Measurements from ENCODE around the gene KIAA1671. TPM values are rescaled to one million over a fixed set of nuclear protein-coding genes. Genes with fewer than 3 reads are reported as not detected.

The KIAA1671 gene
- total RNA-seq, 6 donors from 2014 or later, result 30.9 to 57.7 (median 42.1) TPM

DNA sequence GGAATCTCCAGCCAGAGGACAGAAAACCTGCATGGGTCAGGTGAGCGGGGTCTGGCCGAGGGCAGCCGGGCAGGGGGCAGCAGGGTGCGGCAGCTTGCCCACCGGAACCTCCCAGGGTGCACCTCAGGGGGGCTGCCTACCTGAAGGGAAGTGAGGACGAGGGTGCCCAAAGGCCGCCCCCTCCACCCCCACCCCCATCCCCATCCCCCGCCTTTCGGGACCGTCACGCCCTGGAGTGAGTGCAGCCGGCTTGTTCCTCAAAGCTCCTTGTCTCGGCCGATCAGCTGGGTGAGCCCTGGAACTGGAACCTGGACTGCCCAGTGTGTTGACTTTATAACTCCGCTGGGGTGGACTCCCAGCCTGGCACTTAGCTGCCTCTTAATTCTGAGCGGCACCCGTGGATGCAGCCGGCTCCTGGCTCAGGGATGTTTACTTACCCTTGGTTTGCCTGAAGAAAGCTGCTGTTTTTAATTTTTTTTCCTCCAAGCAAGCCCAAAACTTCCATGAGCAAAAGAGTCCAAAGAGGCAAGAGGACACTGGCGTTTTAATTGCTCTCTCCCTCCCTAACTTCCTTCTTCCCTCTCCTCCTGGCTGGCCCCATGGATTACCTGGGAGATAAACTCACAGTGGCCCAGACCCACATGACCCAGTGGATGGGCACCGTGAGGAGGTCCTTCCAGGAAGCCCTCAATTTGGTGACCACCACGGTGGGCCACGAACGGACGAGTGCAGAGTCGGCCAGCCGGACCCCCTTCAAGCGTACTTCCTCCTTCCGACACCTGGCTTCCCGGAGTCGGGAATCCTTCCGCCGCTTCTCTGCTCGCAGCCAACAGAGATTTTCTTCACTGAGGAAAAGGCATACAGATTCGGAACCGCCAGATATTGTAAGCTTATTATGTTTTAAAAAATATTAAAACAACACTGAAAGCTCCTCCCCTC, 159.3 kb downstream of the KIAA1671 start:
- peak; percentile 52 to 76 for ATAC-seq (ENCODE audit: low FRiP score in 2 of 2)
- Histone ChIP-seq H3K27me3 (no peaks in the 10 kb centered on the region), H3K36me3 (no peaks in the 10 kb centered on the region), H3K4me1 (peaks cover 34 to 59% (median 46%) of the 10 kb centered on the region in 4 donors), H3K4me3 (peak overlapping the region; percentile 28 to 67 (median 59)), H3K27ac (peak overlapping the region; percentile 79 to 87 (median 85)), H3K9me3 (no peaks in the 10 kb centered on the region)
- TF ChIP-seq POLR2A (IDR thresholded peaks at IDR 0.05), result peak in 2 of 4 donors; percentile 22 to 55
- no peak for TF ChIP-seq EP300 (IDR thresholded peaks at IDR 0.05)
- TF ChIP-seq, protein P1, sequence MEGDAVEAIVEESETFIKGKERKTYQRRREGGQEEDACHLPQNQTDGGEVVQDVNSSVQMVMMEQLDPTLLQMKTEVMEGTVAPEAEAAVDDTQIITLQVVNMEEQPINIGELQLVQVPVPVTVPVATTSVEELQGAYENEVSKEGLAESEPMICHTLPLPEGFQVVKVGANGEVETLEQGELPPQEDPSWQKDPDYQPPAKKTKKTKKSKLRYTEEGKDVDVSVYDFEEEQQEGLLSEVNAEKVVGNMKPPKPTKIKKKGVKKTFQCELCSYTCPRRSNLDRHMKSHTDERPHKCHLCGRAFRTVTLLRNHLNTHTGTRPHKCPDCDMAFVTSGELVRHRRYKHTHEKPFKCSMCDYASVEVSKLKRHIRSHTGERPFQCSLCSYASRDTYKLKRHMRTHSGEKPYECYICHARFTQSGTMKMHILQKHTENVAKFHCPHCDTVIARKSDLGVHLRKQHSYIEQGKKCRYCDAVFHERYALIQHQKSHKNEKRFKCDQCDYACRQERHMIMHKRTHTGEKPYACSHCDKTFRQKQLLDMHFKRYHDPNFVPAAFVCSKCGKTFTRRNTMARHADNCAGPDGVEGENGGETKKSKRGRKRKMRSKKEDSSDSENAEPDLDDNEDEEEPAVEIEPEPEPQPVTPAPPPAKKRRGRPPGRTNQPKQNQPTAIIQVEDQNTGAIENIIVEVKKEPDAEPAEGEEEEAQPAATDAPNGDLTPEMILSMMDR (IDR thresholded peaks at IDR 0.05), result no peak
- peak in 1 of 2 donors; percentile 59 for TF ChIP-seq POLR2AphosphoS5 (IDR thresholded peaks at IDR 0.05)
- WGBS, 2 donors, result 20 to 51% methylated on average over 20 to 31 of the region's 35 CpGs
- peak; percentile 88 for DNase-seq

DNA sequence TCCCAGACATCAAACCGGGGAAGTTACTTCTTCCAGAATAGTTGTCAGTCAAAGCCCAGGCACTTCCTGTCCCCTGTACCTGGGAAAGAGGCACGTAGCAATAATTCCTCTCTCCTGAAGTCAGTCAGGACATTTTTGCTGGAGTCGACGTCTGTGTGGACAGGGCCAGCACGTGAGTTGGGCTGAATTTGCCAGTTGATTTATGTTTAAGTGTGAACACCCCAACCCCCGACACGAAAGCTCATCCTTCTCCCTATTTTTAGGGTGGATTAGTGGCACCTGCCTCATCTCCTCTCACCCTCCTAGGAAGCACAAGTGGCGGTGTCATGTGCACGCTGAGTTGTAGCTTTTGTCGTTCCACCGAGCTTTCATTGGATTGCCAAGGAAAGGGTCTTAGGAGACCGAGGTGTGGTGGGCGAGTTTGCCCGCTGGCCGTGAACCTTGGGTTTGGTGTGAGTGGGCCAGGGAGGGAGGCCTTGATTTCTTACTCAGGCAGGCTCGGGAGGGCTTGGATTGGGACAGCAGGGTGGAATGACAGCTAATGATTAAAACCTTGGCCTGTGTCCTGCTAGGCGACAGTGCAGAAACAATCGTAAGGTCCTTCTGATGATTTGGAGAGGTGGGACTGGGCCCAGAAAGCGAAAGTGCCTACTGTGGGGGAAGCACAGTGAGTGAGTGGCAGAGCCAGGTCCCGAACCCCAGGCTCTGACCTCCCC, 160.2 kb downstream of the KIAA1671 start:
- whole genome bisulfite sequencing, 2 donors, result 50 to 67% methylated on average over 20 of the region's 20 CpGs
- H3K4me3 ChIP-seq, result peak overlapping the region in 3 of 4 donors; percentile 56 to 67 (median 62)
- no peaks in the 10 kb centered on the region for H3K36me3 ChIP-seq
- ATAC-seq (ENCODE audit: low FRiP score in 2 of 2) (no peak), DNase-seq (no peak)
- H3K9me3 ChIP-seq, result no peaks in the 10 kb centered on the region
- TF ChIP-seq EP300 (IDR thresholded peaks at IDR 0.05) (no peak), POLR2AphosphoS5 (IDR thresholded peaks at IDR 0.05) (no peak), POLR2A (IDR thresholded peaks at IDR 0.05) (no peak)
- TF ChIP-seq, protein P1 (IDR thresholded peaks at IDR 0.05), result no peak
- peak overlapping the region; percentile 79 to 87 (median 85) for H3K27ac ChIP-seq
- H3K27me3 ChIP-seq, result no peaks in the 10 kb centered on the region
- peaks cover 34 to 59% (median 46%) of the 10 kb centered on the region in 4 donors for H3K4me1 ChIP-seq

DNA sequence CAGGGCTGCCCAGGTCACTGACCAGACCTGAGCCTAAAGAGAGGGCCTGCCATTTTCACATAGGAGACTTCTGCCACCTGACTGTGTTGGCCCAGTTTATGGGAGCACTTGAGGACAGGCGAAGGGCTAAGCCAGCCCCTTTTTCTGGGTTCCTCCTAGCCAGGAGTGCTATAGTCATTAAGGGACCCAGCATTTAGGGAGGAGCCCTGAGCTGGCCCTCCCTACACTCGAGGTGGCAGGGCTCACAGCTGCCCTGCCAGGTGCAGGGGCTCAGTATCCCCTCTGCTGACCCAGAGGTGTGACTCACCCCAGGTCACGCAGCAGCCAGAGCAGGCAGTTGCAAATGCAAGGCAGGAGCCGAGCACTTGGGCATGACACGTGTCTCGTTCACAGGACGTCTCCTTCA, 160.8 kb downstream of the KIAA1671 start:
- DNase-seq (peak in 1 of 2 donors; percentile 77), ATAC-seq (ENCODE audit: low FRiP score in 2 of 2) (peak in 1 of 2 donors; percentile 27)
- Histone ChIP-seq H3K27ac (peak overlapping the region; percentile 79 to 87 (median 85)), H3K9me3 (no peaks in the 10 kb centered on the region), H3K4me1 (peaks cover 34 to 59% (median 46%) of the 10 kb centered on the region in 4 donors), H3K4me3 (peak overlapping the region in 3 of 4 donors; percentile 56 to 67 (median 62)), H3K36me3 (no peaks in the 10 kb centered on the region), H3K27me3 (no peaks in the 10 kb centered on the region)
- whole genome bisulfite sequencing, 2 donors, result 79 to 100% methylated on average over 2 to 7 of the region's 7 CpGs
- TF ChIP-seq, protein P1 (IDR thresholded peaks at IDR 0.05), result no peak
- TF ChIP-seq POLR2A (IDR thresholded peaks at IDR 0.05) (peak in 1 of 4 donors; percentile 20), POLR2AphosphoS5 (IDR thresholded peaks at IDR 0.05) (peak in 1 of 2 donors; percentile 25), EP300 (IDR thresholded peaks at IDR 0.05) (no peak)

DNA sequence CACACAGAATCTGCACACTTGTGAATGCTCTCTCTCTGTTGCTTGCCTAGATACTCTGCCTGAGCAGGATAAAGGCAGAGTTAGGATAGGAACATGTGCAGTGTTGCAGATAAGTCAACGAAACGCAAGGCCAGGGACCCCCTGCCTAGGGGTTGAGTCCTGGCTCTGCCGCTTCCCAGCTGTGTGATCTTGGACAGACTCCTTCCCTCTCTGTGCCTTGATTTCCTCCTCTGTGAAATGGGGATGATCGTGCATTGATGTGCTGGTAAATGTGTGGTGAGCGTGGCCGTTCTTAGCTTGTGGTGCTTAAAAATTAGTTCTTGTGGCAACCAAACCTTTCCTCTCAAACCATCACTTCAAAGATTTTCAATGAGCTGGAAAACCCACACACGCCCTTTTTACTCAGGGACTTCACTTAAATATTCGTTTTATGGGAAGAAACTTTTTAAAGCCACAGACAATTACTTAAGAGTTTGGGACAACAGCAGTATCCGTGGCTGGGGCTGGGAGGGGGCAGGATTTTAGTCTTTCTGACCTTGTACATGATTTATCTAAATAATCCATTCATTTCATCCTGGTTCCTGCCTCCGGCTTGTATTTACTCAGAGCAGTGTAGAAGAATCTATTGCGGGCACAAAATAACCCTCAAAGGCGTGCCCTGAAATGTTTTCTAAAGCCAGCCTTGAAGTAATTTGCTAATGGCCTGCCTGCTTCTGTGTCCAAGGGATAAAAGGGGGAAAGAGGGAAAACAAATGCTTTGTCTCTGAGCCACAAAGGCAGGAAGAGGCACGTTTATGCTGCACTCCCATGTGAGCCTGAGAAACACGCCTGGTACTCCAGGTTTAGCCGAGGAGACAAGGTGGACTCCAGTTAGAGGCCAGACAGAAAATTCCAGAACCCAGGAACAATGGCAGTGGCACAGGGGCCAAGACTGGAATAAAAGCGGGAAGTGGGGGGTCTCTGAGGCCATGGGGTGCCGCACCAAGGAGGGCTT, 162.2 kb downstream of the KIAA1671 start:
- no peak for TF ChIP-seq EP300 (IDR thresholded peaks at IDR 0.05)
- no peak for TF ChIP-seq POLR2A (IDR thresholded peaks at IDR 0.05)
- TF ChIP-seq, protein P1 (IDR thresholded peaks at IDR 0.05), result no peak
- no peak for TF ChIP-seq POLR2AphosphoS5 (IDR thresholded peaks at IDR 0.05)
- no peak for ATAC-seq (ENCODE audit: low FRiP score in 2 of 2)
- H3K9me3 ChIP-seq, result no peaks in the 10 kb centered on the region
- WGBS, 2 donors, result 64 to 65% methylated on average over 17 of the region's 17 CpGs
- DNase-seq, result no peak
- peak overlapping the region; percentile 79 to 87 (median 85) for H3K27ac ChIP-seq
- no peaks in the 10 kb centered on the region for H3K36me3 ChIP-seq
- H3K4me3 ChIP-seq, result peak overlapping the region in 1 of 4 donors; percentile 67
- peaks cover 34 to 62% (median 50%) of the 10 kb centered on the region in 4 donors for H3K4me1 ChIP-seq
- no peaks in the 10 kb centered on the region for H3K27me3 ChIP-seq
